Measurements from ENCODE around the gene SRC.

Gene SRC

DNA sequence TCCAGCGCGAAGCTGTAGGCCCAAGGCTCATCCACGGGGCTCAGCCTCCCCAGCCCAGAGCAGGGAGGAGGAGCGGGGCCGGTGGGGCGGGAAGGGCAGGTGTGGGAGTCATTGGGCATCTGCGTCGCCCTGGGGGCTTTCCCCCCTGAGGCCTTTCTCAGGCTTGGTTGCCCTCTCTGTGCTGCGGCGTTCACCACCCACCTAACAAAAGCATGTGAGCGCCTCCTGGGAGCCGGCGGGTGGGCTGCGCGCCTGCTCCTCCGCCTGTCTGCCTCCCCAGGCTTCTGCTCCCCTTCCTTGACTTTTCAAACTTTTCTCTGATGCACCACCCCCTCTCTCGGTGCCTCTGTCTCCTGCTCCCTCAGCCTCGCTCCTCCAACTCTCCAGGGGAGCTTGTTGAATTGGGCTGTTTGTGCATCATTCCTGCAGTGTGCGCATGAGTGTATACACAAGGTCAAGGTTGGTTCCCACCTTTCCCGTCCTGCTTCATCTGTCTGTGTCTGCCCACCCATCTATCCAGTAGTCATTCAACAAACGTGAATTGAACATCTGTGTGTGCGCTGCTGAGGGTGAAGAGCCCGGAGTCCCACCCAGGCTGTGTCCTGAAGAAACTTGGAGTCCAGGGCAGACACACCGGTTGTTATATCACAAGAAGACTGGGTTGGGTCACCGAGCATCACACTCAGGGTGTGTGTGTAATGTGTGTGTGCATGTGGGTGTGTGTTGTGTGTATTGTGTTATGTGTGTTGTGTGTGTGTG lies 92.7 kb downstream of the SRC start:
- DNase-seq: no peak
- TF ChIP-seq, protein P1, sequence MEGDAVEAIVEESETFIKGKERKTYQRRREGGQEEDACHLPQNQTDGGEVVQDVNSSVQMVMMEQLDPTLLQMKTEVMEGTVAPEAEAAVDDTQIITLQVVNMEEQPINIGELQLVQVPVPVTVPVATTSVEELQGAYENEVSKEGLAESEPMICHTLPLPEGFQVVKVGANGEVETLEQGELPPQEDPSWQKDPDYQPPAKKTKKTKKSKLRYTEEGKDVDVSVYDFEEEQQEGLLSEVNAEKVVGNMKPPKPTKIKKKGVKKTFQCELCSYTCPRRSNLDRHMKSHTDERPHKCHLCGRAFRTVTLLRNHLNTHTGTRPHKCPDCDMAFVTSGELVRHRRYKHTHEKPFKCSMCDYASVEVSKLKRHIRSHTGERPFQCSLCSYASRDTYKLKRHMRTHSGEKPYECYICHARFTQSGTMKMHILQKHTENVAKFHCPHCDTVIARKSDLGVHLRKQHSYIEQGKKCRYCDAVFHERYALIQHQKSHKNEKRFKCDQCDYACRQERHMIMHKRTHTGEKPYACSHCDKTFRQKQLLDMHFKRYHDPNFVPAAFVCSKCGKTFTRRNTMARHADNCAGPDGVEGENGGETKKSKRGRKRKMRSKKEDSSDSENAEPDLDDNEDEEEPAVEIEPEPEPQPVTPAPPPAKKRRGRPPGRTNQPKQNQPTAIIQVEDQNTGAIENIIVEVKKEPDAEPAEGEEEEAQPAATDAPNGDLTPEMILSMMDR (IDR thresholded peaks at IDR 0.05): no peak
- Mint-ChIP-seq H3K27me3 (ENCODE audit: low read depth, poor library complexity) (peaks cover 11% of the 10 kb centered on the region), H3K9me3 (no peaks in the 10 kb centered on the region), H3K4me1 (peaks cover 42% of the 10 kb centered on the region), H3K4me3 (no peak overlapping the region), H3K36me3 (ENCODE audit: low read depth) (no peaks in the 10 kb centered on the region), H3K27ac (peak overlapping the region; percentile 95)

DNA sequence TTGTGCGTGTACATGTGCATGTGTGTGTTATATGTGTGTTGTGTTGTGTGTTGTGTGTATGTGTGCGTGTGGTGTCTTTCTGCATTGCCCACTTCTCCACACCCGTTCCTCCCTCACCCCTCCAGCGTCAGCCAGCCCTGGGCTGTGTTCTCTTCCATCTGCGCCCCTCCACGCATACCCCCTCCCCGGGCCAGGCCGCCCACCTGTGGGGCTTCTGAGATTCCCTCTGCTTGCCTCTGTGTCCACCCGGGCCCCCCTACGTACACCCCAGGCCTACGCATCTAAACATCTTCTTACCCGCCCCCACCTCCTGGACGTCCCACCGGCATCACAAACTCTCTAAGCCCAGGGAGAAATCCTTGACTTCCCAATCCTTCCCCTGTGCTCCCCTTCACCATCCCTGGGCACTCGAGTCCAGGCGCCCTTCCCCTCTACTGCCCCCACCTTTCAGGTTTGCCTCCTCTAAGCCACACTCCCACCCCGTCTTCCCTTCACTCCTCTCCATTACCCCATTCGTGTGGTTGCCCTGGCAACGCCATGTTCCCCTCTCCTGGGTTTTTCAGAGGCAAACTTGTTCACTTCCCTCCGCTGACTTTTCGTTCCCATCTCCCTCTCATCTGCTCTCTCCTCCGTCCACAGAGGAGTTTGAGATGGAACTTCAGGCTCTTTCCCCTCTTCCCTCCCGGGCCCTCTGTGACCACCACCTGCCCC lies 93.4 kb downstream of the SRC start:
- Mint-ChIP-seq H3K4me3 (no peak overlapping the region), H3K27me3 (ENCODE audit: low read depth, poor library complexity) (peaks cover 11% of the 10 kb centered on the region), H3K4me1 (peaks cover 42% of the 10 kb centered on the region), H3K27ac (peak overlapping the region; percentile 95), H3K36me3 (ENCODE audit: low read depth) (no peaks in the 10 kb centered on the region), H3K9me3 (no peaks in the 10 kb centered on the region)
- DNase-seq: no peak
- TF ChIP-seq, protein P1 (IDR thresholded peaks at IDR 0.05): no peak

DNA sequence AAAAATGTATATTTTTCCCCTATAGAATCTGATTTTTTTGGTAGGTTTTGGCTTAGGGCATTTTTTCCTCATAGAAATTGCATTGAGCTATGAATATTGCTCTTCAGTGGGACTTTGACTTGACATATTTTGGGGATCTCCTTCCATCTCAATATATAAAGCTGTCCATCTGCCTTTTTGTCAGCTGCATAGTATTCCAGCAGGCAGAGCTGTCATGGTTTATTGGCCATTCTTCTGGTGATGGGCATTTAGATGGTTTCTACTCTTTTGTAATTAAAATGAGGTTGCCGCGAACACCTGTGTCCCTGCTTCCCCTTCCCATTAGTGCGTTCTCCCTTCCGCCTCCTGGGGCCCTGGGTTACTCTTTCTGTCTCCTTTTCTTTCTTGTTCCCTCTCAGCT lies 95.1 kb downstream of the SRC start:
- no peak for DNase-seq
- peaks cover 16% of the 10 kb centered on the region for H3K27me3 Mint-ChIP-seq (ENCODE audit: low read depth, poor library complexity)
- TF ChIP-seq, protein P1 (IDR thresholded peaks at IDR 0.05): no peak
- H3K9me3 Mint-ChIP-seq: no peaks in the 10 kb centered on the region
- H3K27ac Mint-ChIP-seq: no peak overlapping the region
- peaks cover 42% of the 10 kb centered on the region for H3K4me1 Mint-ChIP-seq
- H3K4me3 Mint-ChIP-seq: no peak overlapping the region
- no peaks in the 10 kb centered on the region for H3K36me3 Mint-ChIP-seq (ENCODE audit: low read depth)

DNA sequence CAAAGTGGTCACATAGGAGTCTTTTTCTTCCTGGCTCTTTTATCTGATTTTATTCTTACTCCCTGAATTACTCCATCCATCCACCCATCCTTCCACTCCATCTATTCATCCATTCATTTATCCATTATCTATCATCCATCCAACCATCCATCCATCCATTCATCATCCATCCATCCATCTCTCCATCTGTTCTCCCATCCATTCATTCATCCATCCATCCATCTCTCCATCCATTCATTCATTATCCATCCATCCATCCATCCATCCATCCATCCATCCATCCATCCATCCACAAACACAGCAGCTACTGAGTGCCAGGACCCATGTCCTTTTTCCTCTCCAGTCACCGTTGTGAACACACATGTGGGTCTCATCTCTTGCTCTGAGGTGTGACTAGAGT lies 96.6 kb downstream of the SRC start:
- Mint-ChIP-seq H3K27me3 (ENCODE audit: low read depth, poor library complexity) (peaks cover 27% of the 10 kb centered on the region), H3K36me3 (ENCODE audit: low read depth) (no peaks in the 10 kb centered on the region), H3K4me3 (no peak overlapping the region), H3K9me3 (no peaks in the 10 kb centered on the region), H3K4me1 (peaks cover 31% of the 10 kb centered on the region), H3K27ac (no peak overlapping the region)
- TF ChIP-seq, protein P1 (IDR thresholded peaks at IDR 0.05): no peak
- DNase-seq: no peak

DNA sequence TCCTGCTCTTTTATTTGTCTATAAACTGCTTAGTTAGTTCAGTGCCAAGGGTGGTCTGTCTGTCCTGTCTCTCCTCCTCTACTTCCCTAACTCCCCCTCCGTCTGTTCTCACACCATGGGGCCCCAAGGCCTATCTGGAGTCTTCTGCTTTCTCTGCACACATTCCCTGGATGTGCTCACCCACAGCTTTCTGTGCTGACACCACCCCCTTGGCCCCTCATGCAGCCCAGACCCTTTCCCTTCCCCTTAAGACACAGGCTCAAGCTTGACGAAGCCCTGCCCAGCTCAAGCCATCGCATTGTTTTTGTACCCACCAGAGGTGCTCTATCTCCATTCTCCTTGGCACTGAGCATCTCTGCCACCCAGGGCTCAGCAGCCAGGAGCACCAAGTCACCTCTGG lies 97.0 kb downstream of the SRC start:
- Mint-ChIP-seq H3K27me3 (ENCODE audit: low read depth, poor library complexity) (peaks cover 31% of the 10 kb centered on the region), H3K36me3 (ENCODE audit: low read depth) (no peaks in the 10 kb centered on the region), H3K4me1 (peaks cover 27% of the 10 kb centered on the region), H3K27ac (no peak overlapping the region), H3K9me3 (no peaks in the 10 kb centered on the region), H3K4me3 (no peak overlapping the region)
- DNase-seq: no peak
- TF ChIP-seq, protein P1 (IDR thresholded peaks at IDR 0.05): no peak

All from nephron progenitor cell (in vitro differentiated cells).